Body of pancreas (tissue), 4 donors: ENCODE data around the gene LCN9. TPM values are rescaled to one million over a fixed set of nuclear protein-coding genes. Genes with fewer than 3 reads are reported as not detected.

Experiments used
- ATAC-seq: fragments of 150-250 bp; one replicate; pipeline ENCODE4 v1.9.1; 2016
- DNase-seq, 4 donors: peaks; one replicate each; pipeline ENCODE4 v3.0.0-alpha.2; 2019
- H3K27ac ChIP-seq, 4 donors: fragments of 200-600 bp; sonication (generic); 1 replicate in 3 of 4; 2 replicates in 1 of 4; pipeline versions ENCODE4 v1.5.1 to v1.6.1; 2016 to 2019; ENCODE audit warnings: mild to moderate bottlenecking in 1 of 4, mixed read lengths in 1 of 4, moderate library complexity in 1 of 4
- H3K27me3 ChIP-seq, 2 donors: fragments of 200-600 bp; sonication (generic); one replicate each; pipeline ENCODE4 v1.6.0; 2016; ENCODE audit warnings: mild to moderate bottlenecking in 1 of 2
- H3K36me3 ChIP-seq, 2 donors: fragments of 200-600 bp; sonication (generic); replicated peaks in 1 of 2; 2 replicates each; pipeline ENCODE4 v1.5.1; 2016; ENCODE audit warnings: low read depth in 2 of 2; ENCODE audit not compliant: insufficient read depth in 1 of 2
- H3K4me1 ChIP-seq: fragments of 200-600 bp; sonication (generic); one replicate; pipeline ENCODE4 v1.6.0; 2016
- H3K4me3 ChIP-seq, 2 donors: fragments of 200-600 bp; sonication (generic); 1 replicate in 1 of 2; 2 replicates in 1 of 2; pipeline ENCODE4 v1.5.1; 2016 to 2019
- H3K9me3 ChIP-seq, 3 donors: fragments of 200-600 bp; sonication (generic); 1 replicate in 2 of 3; 2 replicates in 1 of 3; pipeline ENCODE4 v1.5.1; 2016
- CTCF ChIP-seq, 7 experiments: fragments of 450-650 bp in 4 of 7; fragments of 200-600 bp in 3 of 7; sonication (generic) in 3 of 7; IDR thresholded peaks; one replicate each; pipeline ENCODE4 v1.5.1; 2016 to 2019; ENCODE audit warnings: antibody characterized with exemption in 7 of 7
- POLR2A ChIP-seq, 3 donors: fragments of 450-650 bp; IDR thresholded peaks; one replicate each; pipeline ENCODE4 v1.6.1; 2016; ENCODE audit warnings: antibody characterized with exemption in 3 of 3, mild to moderate bottlenecking in 2 of 3
- WGBS, 2 donors: methylation state at CpG; one replicate each; pipeline ENCODE4 v1.1.5; 2017; 5-methylcytosine and 5-hydroxymethylcytosine counted together
- intact Hi-C: fragments of 100-400 bp; cut with DNase I; formaldehyde crosslinking; loops from one replicate; pipeline ENCODE4 v1.15.1; 2023
- total RNA-seq, 2 donors: library from RNA; depleted of rRNA; stranded (reverse); fragments of >200 nt; gene quantifications; one replicate each; pipeline ENCODE4 v1.1.0, GENCODE V29; 2016

Gene LCN9
- total RNA-seq, 2 donors from 2014 or later = not detected

- no peak for TF ChIP-seq CTCF (IDR thresholded peaks at IDR 0.05)
- TF ChIP-seq POLR2A (IDR thresholded peaks at IDR 0.05) = no peak
- no peak for DNase-seq
- ATAC-seq = no peak
- WGBS, 2 donors = 74 to 80% methylated on average over 1 to 5 of the region's 5 CpGs
- Histone ChIP-seq H3K27ac (no peak overlapping the region), H3K36me3 (no peaks in the 10 kb centered on the region), H3K9me3 (no peaks in the 10 kb centered on the region), H3K4me1 (no peaks in the 10 kb centered on the region), H3K4me3 (no peak overlapping the region), H3K27me3 (peaks cover 0 to 5% of the 10 kb centered on the region in 2 donors)
- intact Hi-C loops = no loop called here
These were observed 18.1 kb downstream of the LCN9 start for GRCh38 chr9:135681161-135681560.

GRCh38 chr9:135683401-135684034 is 20.4 kb downstream of the LCN9 start:
- DNase-seq (no peak), ATAC-seq (no peak)
- H3K36me3 ChIP-seq = no peaks in the 10 kb centered on the region
- WGBS, 2 donors = 25 to 50% methylated on average over 2 to 15 of the region's 15 CpGs
- no peak overlapping the region for H3K27ac ChIP-seq
- peaks cover 0 to 5% of the 10 kb centered on the region in 2 donors for H3K27me3 ChIP-seq
- no peak overlapping the region for H3K4me3 ChIP-seq
- no peaks in the 10 kb centered on the region for H3K9me3 ChIP-seq
- intact Hi-C loops = no loop called here
- H3K4me1 ChIP-seq = no peaks in the 10 kb centered on the region
- TF ChIP-seq CTCF (IDR thresholded peaks at IDR 0.05) (no peak), POLR2A (IDR thresholded peaks at IDR 0.05) (no peak)

- Histone ChIP-seq H3K4me3 (no peak overlapping the region), H3K9me3 (no peaks in the 10 kb centered on the region), H3K36me3 (no peaks in the 10 kb centered on the region), H3K4me1 (no peaks in the 10 kb centered on the region), H3K27me3 (peaks cover 0 to 5% of the 10 kb centered on the region in 2 donors), H3K27ac (no peak overlapping the region)
- ATAC-seq (no peak), DNase-seq (no peak)
- WGBS, 2 donors = 52% methylated on average over 16 of the region's 17 CpGs; no CpG with 5 or more reads in 1 of the 2 donors
- intact Hi-C loops = no loop called here
- no peak for TF ChIP-seq POLR2A (IDR thresholded peaks at IDR 0.05)
- no peak for TF ChIP-seq CTCF (IDR thresholded peaks at IDR 0.05)
These were observed 21.6 kb downstream of the LCN9 start for GRCh38 chr9:135684691-135685090.

- no peaks in the 10 kb centered on the region for H3K4me1 ChIP-seq
- H3K4me3 ChIP-seq = no peak overlapping the region
- H3K9me3 ChIP-seq = no peaks in the 10 kb centered on the region
- H3K27me3 ChIP-seq = peaks cover 0 to 1% of the 10 kb centered on the region in 2 donors
- H3K27ac ChIP-seq = no peak overlapping the region
- no peak for DNase-seq
- H3K36me3 ChIP-seq = no peaks in the 10 kb centered on the region
- WGBS, 2 donors = 58 to 66% methylated on average over 11 to 15 of the region's 15 CpGs
- intact Hi-C loops = no loop called here
- no peak for ATAC-seq
- TF ChIP-seq POLR2A (IDR thresholded peaks at IDR 0.05) = no peak
These were observed 24.1 kb downstream of the LCN9 start for GRCh38 chr9:135687216-135687615.

GRCh38 chr9:135689011-135689410 is 25.9 kb downstream of the LCN9 start:
- ATAC-seq (no peak), DNase-seq (no peak)
- Histone ChIP-seq H3K36me3 (no peaks in the 10 kb centered on the region), H3K27me3 (no peaks in the 10 kb centered on the region), H3K4me1 (no peaks in the 10 kb centered on the region), H3K27ac (no peak overlapping the region), H3K4me3 (no peak overlapping the region), H3K9me3 (no peaks in the 10 kb centered on the region)
- intact Hi-C loops = no loop called here
- TF ChIP-seq CTCF (IDR thresholded peaks at IDR 0.05) (no peak), POLR2A (IDR thresholded peaks at IDR 0.05) (no peak)
- WGBS, 2 donors = 71 to 85% methylated on average over 7 to 10 of the region's 10 CpGs
